NCI-H2081 treated with DMSO at 0.1 percent for 48 hours (cell line): ENCODE results near the gene MAMDC2.

ENCODE experiments used
- DNase-seq: peaks from one replicate; lab custom pipeline; 2025; lab: John Stamatoyannopoulos, UW

The MAMDC2 gene

DNA sequence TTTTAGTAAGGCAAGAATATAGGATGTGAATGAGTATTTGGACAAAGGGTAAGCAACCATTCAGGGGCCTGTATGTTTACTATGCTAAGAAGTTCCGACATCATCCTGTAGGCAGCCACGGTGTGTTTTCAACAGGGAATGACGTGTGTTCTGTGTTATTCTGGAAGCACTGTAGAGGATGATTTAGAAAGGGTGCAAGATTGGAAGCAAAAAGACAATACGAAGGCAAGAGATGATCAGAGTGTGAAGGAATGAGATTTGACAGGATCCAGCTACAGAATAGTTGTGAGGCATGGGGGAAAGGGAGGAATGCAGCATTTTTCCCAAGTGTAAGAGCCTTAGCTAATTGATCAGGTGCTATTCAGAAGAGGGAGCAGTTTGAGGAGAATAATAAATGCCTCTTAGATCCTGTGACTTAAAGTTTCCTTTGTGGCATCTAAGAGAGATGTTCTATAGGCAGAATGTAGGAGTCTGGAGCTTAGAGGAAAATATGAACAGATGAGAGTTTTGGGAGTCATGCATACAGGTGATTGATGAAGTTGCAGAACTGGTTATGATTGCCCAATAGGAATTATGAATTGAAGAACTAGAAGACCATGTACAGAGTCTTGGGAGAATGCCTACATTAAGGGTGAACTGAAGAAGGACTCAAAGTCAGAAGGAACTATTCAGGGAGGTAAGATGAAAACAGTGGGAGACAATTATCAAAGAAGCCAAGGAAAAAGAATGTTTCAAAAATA lies 217.7 kb downstream of the MAMDC2 start:
- no peak for DNase-seq

DNA sequence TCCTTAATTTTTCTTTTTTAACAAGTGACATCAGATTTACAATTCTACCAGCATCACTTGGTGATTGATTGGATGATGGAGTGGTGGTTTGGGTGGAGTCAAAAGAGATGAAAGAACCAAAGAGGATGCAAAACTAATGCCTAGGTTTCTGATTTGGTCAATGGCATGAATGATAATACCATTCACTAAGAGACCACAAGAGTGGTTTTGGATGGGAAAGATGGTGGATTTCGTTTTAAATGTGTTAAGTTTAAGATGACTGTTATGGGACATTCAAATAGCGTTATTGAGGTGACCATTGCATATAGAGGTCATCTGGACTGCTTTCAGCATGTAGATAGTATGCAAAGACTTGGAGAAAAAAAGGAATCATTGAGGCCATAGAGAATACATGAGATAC lies 218.7 kb downstream of the MAMDC2 start:
- DNase-seq = no peak

DNA sequence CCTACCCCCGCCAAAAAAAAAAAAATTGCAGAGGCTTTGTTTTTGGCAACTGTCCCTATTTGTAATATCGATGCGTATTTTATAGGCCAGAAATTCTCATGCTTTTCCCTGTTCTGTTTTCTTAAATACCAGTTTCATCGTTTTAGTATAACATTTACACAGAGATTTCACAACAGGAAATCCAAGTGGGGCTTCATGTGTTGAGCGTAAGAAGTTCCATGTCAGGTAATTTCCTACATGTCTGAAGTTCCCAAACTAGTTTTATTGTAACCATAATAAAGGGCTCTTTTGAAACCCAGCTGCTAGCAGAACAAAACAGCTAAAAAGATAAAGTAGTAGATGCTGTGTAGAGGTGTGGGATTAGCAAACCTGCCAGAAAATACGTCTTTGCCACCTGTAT lies 219.3 kb downstream of the MAMDC2 start:
- DNase-seq = no peak

DNA sequence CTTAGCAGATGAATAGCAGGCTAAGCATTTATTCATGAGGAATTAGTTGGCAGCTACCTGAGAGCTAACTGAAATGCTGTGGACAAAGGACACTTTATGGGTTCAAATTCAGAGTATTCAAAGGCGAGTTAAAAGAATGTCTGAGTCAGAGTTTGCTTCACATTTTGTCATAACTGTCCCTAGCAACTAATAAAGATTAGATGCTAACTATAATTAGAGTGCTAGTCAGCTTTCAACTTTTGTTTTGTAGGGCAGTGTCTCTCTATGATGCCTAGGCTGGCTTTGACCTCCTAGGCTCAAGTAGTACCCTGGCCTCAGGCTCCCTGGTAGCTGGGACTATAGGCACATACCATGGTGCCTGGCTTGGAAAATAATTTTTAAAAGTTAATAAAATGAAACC lies 219.8 kb downstream of the MAMDC2 start:
- no peak for DNase-seq
